ENCODE results near the gene DNAH7.
"Not testable (repeated sequence)": the region's sequence is repeated elsewhere in the genome, so short reads cannot be mapped to it uniquely, and the experiment has no call there.

DNAH7 gene

GRCh38 chr2:195959341-195959740 lies 109.3 kb downstream of the DNAH7 start:
- DNase-seq: no peak

DNA sequence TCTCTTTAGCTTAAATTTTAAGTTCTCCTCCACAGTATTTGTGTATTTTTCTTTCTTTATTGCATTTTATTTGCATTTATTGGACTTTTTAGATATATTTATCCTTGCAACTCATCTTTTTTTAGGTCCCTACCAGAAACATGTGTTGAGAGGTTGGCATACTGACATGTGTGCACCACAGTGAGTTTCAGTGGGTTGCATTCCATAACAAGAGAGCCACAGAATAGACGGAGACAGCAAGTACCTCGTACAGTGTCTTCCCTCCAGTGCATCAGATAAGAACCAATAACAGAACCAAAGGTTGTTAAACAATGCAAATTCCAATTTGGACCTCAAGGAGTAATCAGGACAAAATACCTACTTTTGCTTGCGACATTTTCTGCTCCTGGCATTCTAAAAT lies 111.9 kb downstream of the DNAH7 start:
- DNase-seq: no peak

DNA sequence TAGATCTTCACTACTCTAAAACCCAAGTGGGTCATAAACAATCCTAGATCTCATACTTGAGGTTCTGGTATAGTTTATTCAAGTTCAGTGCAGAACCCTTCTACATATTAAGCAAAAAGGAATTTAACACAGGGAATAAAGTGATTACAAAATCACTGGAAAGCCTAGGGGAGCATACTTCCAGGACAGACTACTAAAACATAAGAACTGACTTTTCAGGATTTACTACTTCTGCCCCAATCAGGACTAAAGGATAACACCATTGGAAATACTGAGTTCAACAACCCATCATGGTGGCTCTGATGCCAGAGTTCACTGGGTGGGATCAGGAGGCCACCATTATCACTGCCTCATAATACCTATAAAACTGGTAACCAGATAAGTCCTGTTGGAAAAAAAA lies 123.6 kb downstream of the DNAH7 start:
- DNase-seq: no peak

- DNase-seq: no peak
Observed at GRCh38 chr2:195937176-195937575, 131.5 kb downstream of the DNAH7 start.

GRCh38 chr2:195934484-195934883 lies 134.2 kb downstream of the DNAH7 start:
- DNase-seq: no peak

GRCh38 chr2:195929531-195929930 lies 139.1 kb downstream of the DNAH7 start:
- no peak for DNase-seq

DNA sequence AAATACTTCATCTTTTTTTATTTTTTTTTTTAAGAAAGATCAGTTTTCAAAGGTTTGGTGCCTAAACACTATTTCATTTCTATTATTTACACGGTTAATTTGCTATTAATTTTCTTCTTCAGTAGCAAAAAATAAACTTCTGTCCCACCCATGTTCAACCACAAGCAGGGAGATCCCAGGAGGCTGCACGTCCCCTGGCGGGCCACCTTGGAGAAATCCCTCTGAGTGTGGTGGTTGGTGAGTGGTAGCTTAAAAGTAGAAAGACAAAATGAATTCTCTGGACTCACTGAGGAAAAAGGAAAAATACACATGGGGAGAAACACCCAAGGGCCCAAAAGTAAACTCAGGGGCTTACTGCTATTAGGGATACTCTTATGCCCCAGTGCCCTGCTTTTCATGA lies 143.5 kb downstream of the DNAH7 start:
- no peak for DNase-seq

DNA sequence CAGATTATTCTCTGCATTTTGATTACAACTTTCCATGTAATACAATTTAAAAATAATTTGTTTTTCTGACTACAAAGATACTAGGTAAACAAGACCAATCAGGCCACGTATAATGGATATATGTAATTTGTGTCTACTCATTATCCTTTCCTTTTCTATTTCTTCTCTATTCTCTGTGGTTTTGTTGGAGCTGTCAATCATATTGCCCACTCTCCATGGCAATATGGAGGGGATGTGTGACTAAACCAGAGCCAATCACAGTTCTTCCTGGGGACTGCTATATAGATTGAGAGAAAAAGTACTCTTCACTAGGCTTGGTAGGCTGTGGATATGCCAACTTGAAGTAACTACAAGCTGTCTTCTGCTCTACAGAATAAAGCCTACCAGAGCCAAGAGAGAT lies 144.7 kb downstream of the DNAH7 start:
- no peak for DNase-seq

GRCh38 chr2:195917021-195917600 lies 151.5 kb downstream of the DNAH7 start:
- not testable (repeated sequence) for DNase-seq

DNA sequence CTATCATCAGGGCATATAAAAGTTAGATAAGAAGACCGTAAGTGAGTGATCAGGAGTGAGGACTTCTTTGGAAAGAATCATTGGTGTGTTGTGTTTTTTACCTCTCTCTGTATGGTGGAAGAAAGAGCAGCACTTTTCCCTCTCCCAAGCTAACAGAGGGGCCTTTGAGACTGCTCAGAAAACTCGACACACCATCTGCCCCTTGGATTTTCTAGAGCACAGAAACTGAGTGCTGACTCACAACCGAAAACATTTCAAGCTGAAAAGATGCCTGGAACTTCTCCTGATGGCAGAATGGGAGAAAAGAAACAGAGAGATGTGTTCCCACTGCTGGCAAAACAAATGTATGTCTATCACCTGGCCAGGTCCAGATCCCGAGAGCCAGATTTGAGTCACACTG lies 156.6 kb downstream of the DNAH7 start:
- no peak for DNase-seq

- DNase-seq: no peak
Observed at GRCh38 chr2:195910570-195910969, 158.1 kb downstream of the DNAH7 start.

DNA sequence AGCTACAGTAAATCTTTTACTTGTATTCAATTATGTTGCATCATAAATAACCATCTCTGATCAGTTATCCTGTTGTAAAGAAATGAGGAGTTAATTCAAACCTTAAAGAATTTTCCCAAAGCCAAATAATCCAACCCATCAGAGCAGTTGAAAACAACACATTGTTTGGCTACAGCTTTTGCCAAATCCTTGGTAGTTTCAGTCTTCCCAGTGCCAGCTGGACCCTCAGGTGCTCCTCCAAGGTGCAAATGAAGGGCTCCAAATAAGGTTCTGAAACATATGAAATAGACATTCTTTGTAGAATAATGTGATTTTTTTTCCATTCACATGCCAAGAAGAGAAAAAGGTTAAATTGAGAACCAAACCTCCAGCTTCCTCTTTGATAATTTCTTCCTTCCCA lies 158.7 kb downstream of the DNAH7 start:
- no peak for DNase-seq

DNA sequence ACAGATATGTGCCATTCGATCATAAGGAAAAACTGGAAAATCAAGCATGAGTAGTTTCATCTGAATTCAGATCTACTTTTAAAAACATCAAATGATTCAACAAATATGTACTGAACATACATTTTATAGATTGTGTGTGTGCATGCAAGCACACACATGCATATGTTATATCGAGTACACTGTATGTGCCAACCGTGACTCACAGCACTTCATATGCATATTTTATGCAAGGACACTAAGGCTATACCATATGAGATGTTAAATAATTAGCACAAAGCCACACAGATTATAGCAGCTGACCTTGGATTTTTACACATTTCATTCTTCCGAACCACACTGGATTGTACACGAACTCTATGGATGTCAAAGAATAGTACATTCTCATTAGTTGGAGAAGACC lies 161.2 kb downstream of the DNAH7 start:
- DNase-seq: no peak

DNA sequence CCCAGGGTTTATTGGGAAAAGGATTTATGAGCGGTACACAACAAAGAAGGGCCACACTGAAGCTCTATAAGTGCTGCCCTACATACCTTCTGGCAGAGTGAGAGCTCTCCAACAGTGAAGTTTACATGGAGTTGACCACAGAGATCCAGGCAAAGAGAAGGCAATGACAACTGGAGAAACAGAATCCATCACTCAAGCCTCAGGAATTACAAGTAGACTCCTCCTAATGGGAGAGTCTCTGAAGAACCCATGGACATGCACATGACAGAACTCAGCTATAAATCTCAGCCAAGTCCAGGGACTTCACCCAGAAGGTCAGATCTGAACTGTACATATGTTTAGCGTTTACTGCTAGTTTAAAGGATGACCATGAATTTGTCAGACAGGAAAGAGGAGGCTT lies 164.7 kb downstream of the DNAH7 start:
- peak; percentile 40 for DNase-seq

DNA sequence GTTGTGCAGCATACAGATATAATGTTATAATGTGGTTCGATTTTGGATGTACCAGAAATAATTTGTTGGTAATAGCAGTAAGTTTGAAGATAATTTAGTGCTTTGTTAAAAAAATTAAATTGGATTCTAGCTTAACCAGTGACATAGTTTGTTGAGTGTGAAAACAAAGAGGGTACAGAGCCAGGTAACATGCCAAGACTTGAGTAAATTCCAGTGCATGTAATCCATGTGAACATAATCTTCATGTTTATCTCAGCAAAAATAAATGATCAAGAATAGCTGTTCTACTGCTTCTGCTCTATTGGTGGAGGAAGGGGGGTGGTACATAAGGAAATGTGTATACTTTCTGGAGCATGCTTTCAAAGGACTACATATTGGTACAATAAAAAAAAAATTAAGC lies 165.8 kb downstream of the DNAH7 start:
- DNase-seq: no peak

GRCh38 chr2:195899226-195899625 lies 169.4 kb downstream of the DNAH7 start:
- peak; percentile 52 for DNase-seq

DNA sequence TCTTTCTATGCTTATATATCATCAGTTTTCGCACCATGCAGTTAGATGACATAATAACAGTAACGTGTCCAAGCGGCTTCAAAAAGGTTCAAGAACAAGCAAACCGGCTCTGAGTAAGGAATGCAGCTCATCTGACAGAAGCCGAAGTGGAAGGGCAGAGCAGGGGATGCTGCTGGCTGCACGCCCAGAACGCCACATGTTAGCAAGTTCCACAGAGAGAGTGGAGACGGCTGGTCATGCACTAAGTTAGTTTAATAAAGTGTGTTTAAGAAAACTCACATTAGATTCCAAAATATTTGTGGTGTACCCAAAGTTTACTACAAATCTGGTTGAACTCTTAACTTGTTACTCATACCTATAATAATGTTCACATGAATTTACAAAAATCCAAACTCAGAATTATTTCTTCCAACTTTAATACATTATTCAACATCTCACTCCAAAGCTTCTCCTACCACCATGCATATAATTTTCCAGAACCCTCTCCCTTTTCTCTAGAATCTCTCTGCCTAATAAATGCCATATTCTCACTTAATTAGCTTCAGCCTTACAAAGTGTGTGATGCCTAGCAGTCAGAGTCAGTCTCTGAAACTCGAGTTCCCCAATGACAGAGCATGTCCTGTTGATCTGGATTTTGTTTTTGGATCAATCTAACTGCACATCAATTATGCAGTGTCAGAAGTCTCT lies 170.0 kb downstream of the DNAH7 start:
- DNase-seq: peak; percentile 99

DNA sequence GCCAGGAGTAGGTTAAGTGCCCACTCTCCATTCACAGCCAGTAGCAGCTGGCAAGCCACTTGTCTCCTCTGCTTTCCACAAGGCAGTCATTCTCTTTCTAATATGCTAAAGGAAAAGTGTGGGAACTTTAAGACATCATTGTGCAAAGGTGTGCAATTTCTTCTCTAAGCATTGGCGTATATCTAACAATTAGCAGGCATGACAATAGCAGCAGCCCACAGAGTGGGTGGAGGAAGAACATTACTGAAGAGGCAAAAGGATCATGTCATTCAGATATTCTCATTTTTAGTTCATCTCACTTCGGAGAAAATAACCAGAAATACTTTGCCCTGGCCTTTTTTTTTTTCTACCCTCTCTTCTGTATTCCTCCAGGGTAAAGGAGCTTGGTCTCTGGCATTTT lies 177.6 kb downstream of the DNAH7 start:
- no peak for DNase-seq

- DNase-seq: no peak
Observed at GRCh38 chr2:195879153-195879552, 189.5 kb downstream of the DNAH7 start.

GRCh38 chr2:195871326-195871725 lies 197.3 kb downstream of the DNAH7 start:
- DNase-seq: peak; percentile 80

DNA sequence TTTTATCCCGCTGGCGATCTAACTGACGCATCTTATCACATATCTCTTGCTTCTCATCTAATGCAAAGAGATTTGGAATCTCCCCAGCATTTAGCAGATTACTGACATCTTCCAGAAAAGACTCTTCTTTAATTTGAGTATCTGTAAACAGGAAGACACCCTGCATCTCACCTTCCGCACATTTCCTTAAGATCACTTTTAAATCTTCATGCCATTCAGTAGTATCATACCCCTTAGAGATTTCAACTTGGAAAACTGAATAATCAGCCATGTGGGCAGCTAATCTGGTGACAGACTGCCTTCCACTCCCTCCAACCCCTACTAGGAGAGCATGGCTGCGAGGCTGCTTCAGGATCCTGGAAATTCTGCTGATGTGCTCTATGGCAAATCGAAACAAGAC lies 204.3 kb downstream of the DNAH7 start:
- no peak for DNase-seq

DNA sequence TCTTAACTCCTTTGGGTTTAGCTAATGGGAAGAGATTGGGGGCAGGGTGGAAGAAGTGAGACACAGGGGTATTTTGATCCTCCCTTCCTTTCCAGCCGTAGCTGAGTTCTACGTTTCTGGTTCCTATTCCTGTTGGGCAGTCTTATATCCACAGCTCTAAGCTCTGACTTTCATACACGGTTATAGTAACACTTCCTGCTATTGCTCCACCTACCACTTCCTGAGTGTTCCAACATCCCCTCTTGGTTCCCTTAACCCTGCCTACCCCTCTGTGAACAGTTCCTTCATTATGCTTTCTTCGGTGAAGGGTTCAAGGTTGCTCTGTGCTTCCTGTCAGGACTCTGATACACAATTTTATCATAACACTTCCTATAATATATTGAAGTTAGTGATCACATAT lies 205.1 kb downstream of the DNAH7 start:
- no peak for DNase-seq

GRCh38 chr2:195863121-195863520 lies 205.5 kb downstream of the DNAH7 start:
- no peak for DNase-seq

DNA sequence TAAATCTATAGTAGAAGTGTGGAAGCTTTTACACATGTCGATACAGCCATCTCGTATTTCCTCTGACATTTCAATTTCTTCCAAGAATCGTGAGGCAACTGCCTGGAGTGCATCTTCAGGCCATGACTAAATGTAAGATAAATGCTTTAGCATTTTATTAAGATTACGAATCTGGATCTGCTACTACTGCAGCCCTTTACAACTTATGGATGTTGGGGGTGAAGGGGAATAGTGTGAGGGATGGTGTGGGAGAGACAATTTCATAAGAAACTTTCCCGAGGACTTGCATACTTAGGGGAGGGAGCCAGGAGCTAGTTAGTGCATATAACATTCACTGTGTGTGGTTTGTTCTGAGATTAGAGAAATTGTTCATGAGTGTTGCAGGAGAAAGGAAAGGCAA lies 206.8 kb downstream of the DNAH7 start:
- DNase-seq: peak; percentile 88

DNA sequence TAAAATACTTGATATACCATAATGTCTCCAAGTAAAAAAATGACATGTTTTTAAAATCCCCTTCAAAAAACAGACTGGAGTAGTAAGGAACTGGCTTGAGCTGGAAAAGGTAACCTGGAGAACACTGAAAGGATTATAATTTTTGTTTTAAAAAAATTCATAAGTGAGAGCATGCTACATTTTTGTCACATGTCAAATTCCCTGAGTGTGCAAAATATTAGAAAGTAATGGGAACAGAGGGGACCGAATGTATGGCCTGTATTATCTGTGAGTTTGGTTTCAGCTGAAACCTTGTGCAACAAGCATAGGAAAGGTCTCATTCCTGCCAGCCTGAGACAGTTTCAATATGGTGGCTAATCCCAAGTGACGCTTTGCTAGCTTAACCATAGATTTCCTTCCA lies 209.1 kb downstream of the DNAH7 start:
- DNase-seq: no peak

Data from fibroblast of skin of right biceps (primary cell).